GM13977 (cell line): ENCODE results near the gene STAMBP.

ENCODE experiments used
- DNase-seq: peaks from one replicate; pipeline ENCODE4 v3.0.0; 2012; ENCODE audit warnings: low spot score
- in situ Hi-C: fragments of 300-500 bp; cut with MboI; formaldehyde crosslinking; loops from one replicate; pipeline ENCODE4 v1.12.0; 2022; ENCODE audit warnings: low sequenced_read_pairs, low pct_unique_long_range_greater_than_20kb, mixed read lengths, inconsistent platforms; ENCODE audit not compliant: unreplicated experiment
- TF ChIP-seq, protein P1 (sequence below): IDR thresholded peaks from 2 replicates; pipeline ENCODE4 v1.5.1; 2012; ENCODE audit warnings: mild to moderate bottlenecking, control low read depth; ENCODE audit not compliant: insufficient read depth; ENCODE audit errors: extremely low read depth, missing control alignments

The STAMBP gene

DNA sequence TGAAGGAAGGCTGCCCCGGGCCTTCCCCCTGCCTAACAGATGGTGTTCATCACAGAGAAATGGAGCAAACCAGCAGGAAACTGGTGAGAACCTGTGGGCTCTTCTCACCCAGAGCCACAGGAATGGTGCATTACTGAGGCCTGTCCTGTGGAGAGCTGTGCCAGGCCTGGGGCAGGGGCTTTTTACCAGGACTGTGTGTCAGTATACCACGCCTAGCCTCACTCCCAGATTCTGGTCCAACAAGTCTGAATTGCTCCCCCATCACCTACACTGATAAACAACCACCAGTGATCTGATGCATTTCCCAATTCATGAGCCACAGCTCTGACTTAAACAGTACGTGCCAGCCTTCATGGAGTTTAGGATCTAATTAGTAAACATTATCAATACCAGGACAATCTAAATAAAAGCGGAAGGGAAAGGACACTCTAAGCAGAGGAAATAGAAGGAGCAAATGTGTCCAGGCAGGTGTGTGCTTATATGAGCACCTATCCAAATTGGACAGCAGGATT, 89.0 kb downstream of the STAMBP start:
- DNase-seq = no peak
- in situ Hi-C loops = no loop called here
- TF ChIP-seq, protein P1, sequence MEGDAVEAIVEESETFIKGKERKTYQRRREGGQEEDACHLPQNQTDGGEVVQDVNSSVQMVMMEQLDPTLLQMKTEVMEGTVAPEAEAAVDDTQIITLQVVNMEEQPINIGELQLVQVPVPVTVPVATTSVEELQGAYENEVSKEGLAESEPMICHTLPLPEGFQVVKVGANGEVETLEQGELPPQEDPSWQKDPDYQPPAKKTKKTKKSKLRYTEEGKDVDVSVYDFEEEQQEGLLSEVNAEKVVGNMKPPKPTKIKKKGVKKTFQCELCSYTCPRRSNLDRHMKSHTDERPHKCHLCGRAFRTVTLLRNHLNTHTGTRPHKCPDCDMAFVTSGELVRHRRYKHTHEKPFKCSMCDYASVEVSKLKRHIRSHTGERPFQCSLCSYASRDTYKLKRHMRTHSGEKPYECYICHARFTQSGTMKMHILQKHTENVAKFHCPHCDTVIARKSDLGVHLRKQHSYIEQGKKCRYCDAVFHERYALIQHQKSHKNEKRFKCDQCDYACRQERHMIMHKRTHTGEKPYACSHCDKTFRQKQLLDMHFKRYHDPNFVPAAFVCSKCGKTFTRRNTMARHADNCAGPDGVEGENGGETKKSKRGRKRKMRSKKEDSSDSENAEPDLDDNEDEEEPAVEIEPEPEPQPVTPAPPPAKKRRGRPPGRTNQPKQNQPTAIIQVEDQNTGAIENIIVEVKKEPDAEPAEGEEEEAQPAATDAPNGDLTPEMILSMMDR = no peak

DNA sequence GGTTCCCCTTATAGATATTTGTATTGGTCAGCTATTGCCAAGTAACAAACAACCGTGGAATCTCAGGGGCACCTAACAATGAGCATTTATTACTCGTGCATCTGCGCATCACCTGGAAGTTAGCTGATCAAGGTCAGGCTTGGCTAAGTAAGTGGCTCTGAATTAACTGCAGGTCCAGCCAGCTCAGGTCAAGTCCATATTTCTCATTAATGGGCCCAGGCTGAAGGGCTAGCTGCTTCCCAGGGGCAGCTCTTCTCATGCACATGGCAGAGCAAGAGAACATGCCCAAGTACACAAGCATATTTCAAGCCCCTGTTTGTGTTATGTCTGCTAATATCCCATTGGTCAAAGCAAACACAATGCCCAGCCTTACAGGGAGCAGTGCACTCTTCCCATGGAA, 90.1 kb downstream of the STAMBP start:
- DNase-seq = no peak

DNA sequence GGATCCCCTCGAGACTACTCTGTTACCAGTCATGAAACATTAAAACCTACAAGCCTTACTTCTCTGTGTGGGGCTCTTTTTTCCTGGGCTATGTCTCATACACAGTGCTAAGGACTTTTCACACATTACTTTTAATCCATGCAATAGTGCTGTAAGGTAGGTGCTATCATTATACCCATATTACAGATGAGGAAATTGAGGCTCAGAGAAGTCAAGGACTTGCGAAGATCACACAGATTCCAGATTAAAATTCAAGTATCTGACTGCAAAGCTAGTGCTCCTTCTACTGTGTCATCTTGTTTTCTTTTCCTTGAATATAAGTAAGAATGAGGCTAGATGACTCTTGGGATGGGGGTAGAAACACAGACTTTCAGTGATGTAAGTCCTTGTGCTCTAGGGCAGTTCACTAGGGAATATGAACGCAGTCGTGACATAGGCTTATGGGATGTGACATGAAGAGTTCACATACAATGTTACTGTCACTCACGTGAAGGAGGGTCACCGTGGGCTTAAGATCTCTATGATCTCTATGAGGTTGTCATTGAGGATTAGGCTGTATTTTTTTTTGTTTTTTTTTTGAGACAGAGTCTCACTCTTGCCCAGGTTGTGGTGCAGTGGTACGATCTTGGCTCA, 91.0 kb downstream of the STAMBP start:
- TF ChIP-seq, protein P1 = no peak
- in situ Hi-C loops = no loop called here
- no peak for DNase-seq

More for the DNA sequence above, 90.1 kb downstream of the STAMBP start:
- TF ChIP-seq, protein P1 = no peak
- in situ Hi-C loops = no loop called here

DNA sequence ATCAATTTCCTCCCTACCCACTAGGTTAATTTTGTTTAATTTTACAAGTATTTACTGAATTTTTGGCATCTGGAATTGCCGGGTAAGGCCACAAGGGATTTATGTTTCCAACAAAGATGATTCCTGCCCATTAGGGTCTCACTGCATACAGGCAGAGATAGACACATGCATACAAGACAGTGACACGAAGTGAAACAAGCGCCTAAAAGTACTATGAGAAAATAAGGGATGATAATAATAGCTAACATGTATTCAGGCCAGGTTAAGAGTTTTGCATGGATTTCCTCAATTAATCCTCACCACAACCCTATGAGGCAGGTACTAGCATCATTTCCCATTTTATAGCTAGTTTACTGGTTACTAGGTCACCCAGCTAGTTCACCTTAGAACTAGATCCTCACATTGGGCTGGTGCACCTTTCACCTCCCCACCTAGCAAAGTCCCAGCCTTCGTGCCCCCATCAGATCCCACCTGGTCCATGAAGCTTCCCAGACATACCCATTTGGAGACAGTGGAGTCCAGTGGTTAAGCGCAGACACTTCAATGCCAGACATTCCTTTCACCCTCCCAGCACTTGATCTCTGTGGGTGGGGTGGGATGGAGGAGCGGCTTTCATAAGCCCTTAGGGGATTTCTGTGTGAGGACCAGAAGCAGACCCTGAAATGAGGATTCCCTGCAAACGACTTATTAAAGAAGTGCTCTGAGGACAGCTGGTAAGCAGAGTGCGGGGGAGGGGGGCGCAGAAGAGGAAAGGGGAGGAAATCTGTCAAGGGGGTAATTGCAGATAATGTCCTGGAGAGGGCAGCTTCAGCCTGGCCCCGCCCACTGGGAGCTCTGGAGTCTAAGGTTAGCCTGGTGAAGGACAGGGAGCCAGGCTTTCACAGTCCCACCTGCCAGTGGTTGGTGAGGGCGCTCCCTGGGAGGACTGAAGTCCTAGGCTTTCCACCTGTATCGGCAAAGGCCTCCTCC, 92.1 kb downstream of the STAMBP start:
- in situ Hi-C loops = no loop called here
- DNase-seq = no peak
- TF ChIP-seq, protein P1 = peak; percentile 40

DNA sequence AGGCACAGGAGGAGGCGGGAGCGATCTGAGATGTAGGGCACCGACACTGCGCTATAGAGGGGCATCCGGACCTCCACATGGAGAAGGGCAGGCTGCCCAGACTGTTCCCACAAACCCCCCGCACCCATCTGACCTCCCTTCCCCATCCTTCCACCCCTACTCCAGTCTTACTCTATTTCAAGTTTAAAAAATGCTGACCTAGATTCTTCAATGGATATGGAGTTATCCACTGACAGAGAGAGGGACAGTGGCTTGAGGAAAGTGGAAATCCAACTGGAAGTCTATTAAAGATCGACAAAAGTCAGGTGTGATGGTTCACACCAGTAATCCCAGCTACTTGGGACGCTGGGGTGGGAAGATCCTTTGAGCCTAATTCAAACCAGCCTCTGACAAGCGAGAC, 92.8 kb downstream of the STAMBP start:
- TF ChIP-seq, protein P1 = no peak
- DNase-seq = no peak
- in situ Hi-C loops = no loop called here

DNA sequence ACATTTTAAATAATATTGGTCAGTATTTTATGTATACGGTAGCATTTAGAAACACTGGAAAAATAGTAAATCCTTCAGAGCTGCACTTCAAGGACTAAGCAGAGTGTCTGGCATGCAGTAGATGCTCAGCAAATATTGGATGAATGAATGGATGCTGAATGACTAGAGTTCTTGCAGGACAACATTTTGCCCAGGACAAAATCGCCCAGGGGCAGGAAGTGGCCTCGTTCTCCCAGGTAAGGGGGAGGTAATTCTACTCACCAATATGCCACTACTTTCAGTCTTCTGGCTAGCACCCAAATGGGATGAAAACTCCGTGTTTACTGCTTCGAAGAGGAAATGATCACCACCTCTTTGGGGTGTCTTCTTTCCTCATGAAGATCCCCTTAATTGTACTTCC, 93.9 kb downstream of the STAMBP start:
- no peak for DNase-seq
- TF ChIP-seq, protein P1 = no peak
- in situ Hi-C loops = no loop called here
